Measurements from ENCODE around the gene TNFAIP2.

DNA sequence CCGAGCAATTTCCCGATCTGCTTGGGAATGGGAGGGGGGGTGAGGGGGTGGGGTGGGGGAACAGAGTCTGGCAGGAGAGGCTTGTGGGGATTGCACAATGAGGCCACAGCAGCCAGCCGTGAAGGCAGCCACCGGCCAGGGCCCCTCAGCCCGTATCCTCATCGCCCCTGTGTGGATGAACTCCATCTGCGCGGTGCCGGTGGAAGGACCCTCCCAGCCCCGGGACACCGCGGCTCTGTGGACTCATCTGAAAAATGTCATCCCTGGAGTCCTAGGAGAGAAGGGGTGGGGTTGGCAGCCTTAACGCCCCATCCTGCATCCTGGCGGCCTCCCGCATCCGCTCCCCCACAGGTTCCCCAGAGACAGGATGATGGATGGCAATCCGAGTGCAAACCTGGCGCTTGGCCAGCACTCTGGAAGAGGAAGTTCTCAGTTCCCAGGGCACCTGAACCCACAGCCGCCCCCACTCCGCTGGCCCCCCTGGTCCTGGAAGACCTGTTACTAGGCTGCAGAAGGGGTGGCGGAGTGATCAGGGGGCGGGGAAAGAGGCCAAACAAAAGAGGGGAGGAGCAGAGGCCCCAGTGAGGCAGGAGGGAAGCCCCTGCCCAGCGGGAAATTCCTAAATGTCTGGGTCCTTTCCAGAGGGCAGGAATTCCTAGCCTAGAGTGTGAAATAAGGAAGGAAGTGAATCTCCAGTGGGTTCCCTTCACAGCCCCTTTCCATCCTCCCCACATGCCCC lies 1.2 kb upstream of the TNFAIP2 start:
- TF ChIP-seq CTCF (IDR thresholded peaks at IDR 0.05; ENCODE audit: low read length) (no peak), EZH2phosphoT487 (IDR thresholded peaks at IDR 0.05; ENCODE audit: low read length) (no peak), EZH2 (optimal IDR thresholded peaks at IDR 0.05; ENCODE audit: low read depth, low read length) (no peak)
